Epidermal melanocyte (primary cell): Measurements from ENCODE around the gene ERBB4.
"Not testable (repeated sequence)": the region's sequence is repeated elsewhere in the genome, so short reads cannot be mapped to it uniquely, and the experiment has no call there.

ENCODE experiments used
- DNase-seq: peaks from one replicate; pipeline ENCODE4 v3.0.0; 2011; ENCODE audit warnings: low spot score; ENCODE audit not compliant: insufficient read length

Gene ERBB4

GRCh38 chr2:211744379-211744778 is 794.2 kb downstream of the ERBB4 start:
- DNase-seq, result no peak

DNA sequence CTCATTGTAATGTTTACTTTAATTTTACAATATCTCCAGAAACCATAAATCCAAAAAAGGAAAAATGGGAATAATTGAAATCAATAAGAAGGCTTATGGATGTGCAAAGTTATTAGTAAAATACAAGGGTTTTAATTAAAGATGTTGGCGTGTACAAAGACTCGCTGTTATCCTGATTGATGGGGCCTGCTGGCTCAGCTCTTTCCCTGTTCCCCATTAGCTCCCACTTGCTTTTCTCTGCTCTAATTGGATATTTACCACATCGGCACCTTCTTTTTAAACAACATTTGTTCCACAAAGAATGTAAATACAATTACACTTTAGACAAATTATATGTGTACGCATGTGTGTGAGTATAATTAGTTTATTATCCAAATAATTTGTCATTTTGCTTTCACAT is 796.6 kb downstream of the ERBB4 start:
- no peak for DNase-seq

DNA sequence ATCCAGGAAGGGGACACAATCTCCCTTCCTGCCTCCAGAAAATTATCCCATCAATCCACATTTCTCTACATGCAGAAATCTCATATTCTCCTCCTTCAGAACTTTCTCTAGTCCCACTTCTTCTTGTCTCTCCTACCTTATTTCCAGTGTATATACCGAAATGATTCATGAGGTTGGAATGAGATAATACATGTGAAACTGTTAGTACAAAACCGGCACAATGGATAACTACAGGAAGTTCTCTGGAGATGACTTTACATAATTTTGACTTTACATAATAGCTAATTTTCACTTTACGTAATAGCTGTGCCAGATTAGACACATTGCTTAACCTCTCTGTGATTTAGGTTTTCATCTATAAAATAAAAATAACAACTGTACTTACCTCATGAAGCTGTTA is 801.3 kb downstream of the ERBB4 start:
- DNase-seq, result no peak

- no peak for DNase-seq
These were observed 808.4 kb downstream of the ERBB4 start for GRCh38 chr2:211730215-211730614.

DNA sequence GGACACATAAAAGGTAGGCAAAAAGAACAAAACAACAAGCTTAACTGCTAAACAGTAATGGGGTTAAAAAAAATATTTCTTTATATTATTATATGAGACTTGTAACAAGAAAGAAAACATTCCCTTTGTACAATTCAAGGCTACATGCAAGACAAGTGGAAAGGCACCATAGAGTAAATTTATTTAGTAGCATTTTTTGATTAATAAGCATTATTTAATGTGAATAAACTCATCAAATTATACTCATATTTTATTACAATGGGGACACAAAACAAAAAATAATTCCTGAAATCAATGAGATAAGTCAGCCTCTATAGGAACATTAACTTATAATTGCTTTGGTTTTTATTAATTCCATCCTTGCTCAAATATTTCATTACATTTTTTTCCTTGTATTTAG is 809.2 kb downstream of the ERBB4 start:
- no peak for DNase-seq

GRCh38 chr2:211724933-211725332 is 813.7 kb downstream of the ERBB4 start:
- no peak for DNase-seq

GRCh38 chr2:211723398-211723797 is 815.2 kb downstream of the ERBB4 start:
- DNase-seq, result no peak

DNA sequence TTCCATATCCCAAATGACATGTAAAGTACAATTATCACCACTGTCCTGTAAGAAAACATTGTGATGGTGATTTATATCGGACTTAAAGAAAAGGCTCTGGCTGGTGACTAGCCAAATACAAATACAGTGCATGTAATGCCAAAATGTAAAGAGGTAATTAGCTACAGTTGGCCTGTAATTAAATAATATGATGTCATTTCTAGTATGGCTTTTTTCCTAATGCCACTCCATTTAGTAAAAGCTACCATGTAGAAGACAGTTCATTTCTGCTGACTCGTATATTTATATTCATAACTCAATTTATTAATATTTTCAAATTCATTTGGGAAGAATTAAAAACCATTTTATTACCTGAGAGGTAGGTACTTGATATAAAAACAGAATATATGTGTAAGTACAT is 815.7 kb downstream of the ERBB4 start:
- DNase-seq, result no peak

- not testable (repeated sequence) for DNase-seq
These were observed 816.7 kb downstream of the ERBB4 start for GRCh38 chr2:211721874-211722273.

DNA sequence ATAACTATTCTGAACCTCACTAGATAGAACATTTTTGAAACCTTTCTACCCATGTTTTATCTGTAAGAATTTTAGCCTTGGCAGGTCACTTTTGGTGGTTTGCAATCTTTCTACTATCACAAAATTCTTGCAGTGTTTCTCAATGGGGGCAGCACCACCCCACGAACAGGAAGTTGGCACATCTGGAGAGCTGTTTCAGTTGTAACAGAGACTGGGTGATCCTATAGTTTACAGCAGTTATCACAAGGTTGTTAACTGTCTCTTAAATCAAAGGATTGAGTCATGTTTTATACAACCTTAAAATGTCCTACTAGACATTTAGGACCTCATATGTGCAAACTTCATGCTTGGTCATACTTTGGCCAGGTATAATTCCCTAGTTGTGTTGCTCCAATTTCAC is 829.2 kb downstream of the ERBB4 start:
- DNase-seq, result no peak

DNA sequence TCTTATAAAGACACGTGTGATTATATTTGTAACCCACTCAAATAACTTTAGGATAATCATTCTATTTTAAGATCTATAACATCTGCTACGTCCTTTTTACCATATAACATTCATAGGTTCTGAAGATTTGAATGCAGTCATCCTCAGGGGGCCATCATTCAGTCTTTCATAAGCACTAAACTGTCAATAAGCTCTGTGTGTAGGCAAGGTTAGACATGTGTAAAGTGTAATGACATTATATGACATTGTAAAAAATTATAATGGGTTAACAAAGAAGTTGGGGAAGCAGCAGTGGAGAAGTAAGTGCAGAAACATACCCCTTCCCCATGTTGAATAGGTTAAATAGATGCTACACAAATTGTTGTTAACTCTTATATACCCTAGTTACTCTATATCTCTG is 845.9 kb downstream of the ERBB4 start:
- DNase-seq, result no peak

DNA sequence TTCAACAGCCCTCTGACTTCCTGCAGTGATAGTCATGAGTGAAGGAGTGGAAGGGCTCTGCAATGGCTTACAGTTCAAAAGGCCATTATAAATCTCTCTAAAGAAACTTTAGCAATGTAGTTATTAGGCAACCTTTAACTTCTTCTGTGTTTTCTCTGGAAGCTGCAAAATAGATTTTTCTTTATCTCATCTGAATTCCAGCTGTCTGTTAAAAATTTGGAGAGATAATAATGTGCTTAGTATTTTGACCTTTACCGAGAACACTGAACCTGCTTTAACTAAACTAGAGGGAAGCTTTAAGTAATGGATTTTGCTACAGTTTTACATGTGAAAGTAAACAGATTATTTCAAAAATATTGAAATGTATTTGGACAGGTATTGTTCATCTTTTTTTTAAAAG is 847.9 kb downstream of the ERBB4 start:
- no peak for DNase-seq

DNA sequence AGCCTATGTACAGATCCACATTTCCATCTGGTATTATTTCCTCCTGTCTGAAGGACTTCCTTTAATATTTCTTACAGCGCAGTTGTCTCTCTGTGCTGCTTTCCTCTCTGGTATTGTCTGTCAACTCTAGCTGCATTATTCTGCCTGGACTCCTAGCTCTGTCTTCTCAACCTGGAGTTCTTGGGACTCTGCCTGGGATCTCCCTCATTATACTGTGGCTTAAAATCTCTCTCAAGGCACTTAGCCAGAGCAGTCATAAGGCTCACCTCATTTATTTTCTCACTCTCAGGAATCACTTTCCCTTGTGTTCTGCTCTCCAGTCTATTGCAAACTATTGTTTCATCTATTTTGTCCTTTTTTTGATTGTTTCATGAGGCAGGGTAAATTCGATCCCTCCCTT is 850.4 kb downstream of the ERBB4 start:
- DNase-seq, result no peak

DNA sequence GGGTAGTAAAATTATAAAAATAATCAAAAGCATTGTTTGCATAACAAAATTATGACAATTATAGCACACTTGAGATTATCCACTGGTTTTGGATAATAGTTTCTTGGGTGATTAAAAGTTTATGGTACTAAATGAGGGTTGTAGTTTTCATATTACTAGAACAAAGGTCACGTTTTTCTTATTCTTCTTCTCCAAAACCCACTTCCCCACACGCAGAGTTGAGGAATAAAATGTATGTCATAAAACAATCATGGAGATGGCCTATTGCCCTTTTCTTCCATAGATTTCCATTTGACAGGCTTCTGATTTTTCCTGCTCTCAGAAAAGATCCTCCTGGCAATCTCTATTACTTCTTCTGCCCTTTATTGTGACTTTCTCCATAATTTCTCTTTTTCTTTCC is 863.9 kb downstream of the ERBB4 start:
- DNase-seq, result no peak

DNA sequence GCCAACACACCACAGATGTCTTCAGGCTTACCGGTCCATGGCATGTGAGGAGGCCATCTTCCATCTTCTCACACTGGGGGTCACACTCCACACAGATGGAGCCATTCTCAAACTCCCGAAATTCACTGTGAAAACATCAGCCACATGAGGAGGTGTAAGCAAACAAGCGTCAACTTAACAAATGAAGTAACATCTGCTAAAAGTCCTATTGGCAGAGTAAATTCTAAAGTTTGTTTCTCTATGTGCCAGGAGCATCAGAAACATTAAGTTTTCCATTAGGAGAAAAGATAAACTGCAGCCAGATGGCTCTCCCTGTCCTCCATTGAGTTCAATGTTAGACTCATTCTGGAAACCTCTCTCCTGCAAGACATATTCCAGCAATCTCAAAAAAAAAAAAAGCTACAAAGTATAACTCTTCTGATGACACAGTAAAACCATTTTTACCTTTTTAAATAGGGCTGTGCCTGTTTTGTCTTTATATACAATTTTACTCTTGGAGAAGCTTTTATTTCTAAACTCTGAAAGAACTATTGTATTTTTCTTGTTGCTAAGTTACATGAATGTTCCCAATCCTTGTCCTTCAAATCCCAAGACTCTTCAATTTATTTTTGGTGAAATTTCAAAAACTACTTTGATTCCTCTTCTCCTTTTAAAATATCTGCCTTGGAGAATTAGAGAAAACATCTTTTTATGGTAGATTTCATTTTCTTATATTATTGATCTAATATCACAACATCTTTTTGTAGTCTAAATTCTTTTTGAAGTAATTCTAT is 865.3 kb downstream of the ERBB4 start:
- no peak for DNase-seq

DNA sequence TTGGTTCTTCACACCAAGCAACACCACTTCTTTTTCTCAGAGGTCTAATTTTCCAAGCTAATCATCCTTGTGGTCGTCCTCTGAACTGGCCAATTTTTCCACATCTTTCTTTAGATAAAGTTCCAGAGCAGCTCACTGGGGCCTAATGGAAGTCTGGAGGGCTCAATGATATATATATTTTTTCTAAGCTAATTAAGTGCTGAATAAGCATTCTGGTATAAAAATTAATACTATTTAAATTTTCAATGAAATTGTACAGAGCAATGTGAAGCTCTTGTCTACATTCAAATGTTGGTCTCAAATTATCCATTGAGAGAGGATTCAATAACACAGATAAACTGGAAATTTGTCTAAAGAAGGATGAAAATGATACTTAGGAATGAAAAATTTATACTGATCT is 866.6 kb downstream of the ERBB4 start:
- no peak for DNase-seq

- DNase-seq, result no peak
These were observed 873.3 kb downstream of the ERBB4 start for GRCh38 chr2:211665299-211665698.

DNA sequence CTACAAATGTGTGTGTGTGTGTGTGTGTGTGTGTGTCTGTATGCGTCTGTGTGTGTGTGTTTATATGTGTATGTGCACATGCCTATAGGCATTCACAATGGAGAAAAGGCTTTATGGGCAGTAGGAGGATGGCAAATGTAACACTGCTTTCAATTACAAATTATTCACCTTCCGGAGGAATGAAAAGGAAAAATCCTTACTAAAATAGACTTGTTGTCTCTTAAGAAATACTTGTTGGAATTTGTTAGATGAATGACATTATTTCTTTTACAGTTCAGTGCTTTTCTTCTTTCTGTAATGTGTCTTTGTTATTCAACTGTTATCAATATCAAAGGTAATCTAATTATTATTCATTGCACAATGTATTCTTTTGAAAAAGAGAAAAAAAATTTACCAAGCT is 874.3 kb downstream of the ERBB4 start:
- no peak for DNase-seq

- DNase-seq, result no peak
These were observed 884.3 kb downstream of the ERBB4 start for GRCh38 chr2:211654211-211654780.

DNA sequence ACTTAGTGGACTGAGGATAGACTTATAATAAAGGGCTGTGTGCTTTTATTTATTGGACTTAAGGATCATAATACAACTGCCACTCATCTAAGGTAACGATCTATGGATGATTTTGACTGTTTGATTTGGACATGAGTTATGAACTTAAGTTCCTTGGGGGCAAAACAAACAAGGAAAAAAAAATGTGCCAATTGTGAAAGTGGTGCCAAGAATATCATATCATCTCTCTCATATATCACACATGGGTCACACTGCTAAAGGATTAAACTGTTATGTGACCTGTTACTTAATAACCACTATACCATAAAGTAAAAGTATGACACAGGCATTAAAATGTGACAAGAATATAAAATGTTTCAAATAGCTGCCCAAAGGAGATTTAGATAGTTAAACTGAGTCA is 886.3 kb downstream of the ERBB4 start:
- DNase-seq, result no peak

DNA sequence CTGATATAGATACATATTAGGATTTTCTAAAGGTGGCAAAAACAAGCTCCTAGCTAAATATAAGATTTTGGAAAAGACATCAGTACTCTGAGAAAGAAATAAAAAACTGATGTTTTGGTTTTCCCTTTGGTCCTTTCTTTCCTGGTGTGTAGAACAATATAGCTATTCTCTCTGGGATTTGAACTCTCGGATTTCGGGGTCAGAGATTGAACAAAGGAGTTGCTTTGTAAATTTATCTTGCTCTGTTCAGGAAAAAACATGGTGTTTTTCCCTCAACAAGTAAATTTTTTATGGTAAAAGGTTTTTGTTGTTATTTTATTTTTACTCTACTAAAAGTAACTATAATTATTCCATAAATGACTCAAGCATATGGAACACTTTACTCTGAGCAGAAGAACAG is 889.3 kb downstream of the ERBB4 start:
- peak; percentile 12 for DNase-seq

DNA sequence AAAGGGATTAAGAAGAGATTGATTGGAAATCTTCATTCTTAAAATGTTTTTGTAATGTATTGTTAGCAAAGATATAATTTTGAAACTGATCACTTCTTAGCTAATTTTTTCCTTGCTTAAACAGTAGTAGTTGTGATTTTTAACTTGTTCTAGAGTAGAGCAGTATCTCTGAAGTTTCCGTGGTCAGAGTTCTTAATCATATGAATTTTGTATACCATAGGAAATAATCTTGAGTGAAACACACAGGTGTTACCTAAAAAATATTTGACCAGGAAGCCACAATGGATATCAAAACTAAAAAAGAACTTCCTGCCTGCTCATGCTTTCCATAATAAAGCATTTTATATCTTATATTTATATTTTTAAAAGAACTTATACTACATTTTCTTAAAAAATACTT is 907.1 kb downstream of the ERBB4 start:
- DNase-seq, result no peak

- DNase-seq, result no peak
These were observed 915.5 kb downstream of the ERBB4 start for GRCh38 chr2:211623096-211623495.
